GM18508 (cell line): ENCODE data around the gene ZNF827.

Experiments used
- ATAC-seq: cut with Tn5 transposase; IDR thresholded peaks from one replicate; pipeline ENCODE4 v1.9.1; 2021; ENCODE audit warnings: moderate number of reproducible peaks; ENCODE audit not compliant: insufficient read depth, unreplicated experiment

ZNF827 gene

GRCh38 chr4:145934434-145935047 lies 4.1 kb downstream of the ZNF827 start:
- ATAC-seq = no peak

- no peak for ATAC-seq
These were observed 5.5 kb downstream of the ZNF827 start for GRCh38 chr4:145933134-145933533.

- no peak for ATAC-seq
These were observed 7.2 kb downstream of the ZNF827 start for GRCh38 chr4:145931403-145931802.

- ATAC-seq = no peak
These were observed 8.0 kb downstream of the ZNF827 start for GRCh38 chr4:145930592-145930991.

- no peak for ATAC-seq
These were observed 9.0 kb downstream of the ZNF827 start for GRCh38 chr4:145929415-145930178.

GRCh38 chr4:145928748-145929147 lies 9.9 kb downstream of the ZNF827 start:
- ATAC-seq = no peak

GRCh38 chr4:145927030-145927429 lies 11.6 kb downstream of the ZNF827 start:
- ATAC-seq = no peak

GRCh38 chr4:145921231-145921630 lies 17.4 kb downstream of the ZNF827 start:
- ATAC-seq = no peak

- no peak for ATAC-seq
These were observed 18.4 kb downstream of the ZNF827 start for GRCh38 chr4:145920205-145920604.

- ATAC-seq = no peak
These were observed 26.2 kb downstream of the ZNF827 start for GRCh38 chr4:145912376-145912775.

GRCh38 chr4:145909773-145910172 lies 28.9 kb downstream of the ZNF827 start:
- no peak for ATAC-seq

GRCh38 chr4:145909281-145909715 lies 29.3 kb downstream of the ZNF827 start:
- ATAC-seq = no peak

- ATAC-seq = no peak
These were observed 30.8 kb downstream of the ZNF827 start for GRCh38 chr4:145907812-145908211.

GRCh38 chr4:145907390-145907789 lies 31.2 kb downstream of the ZNF827 start:
- no peak for ATAC-seq

- no peak for ATAC-seq
These were observed 34.0 kb downstream of the ZNF827 start for GRCh38 chr4:145904413-145905177.

- ATAC-seq = no peak
These were observed 36.1 kb downstream of the ZNF827 start for GRCh38 chr4:145902522-145902921.

- ATAC-seq = no peak
These were observed 38.6 kb downstream of the ZNF827 start for GRCh38 chr4:145899886-145900460.

GRCh38 chr4:145898926-145899531 lies 39.6 kb downstream of the ZNF827 start:
- no peak for ATAC-seq

GRCh38 chr4:145898466-145898865 lies 40.2 kb downstream of the ZNF827 start:
- no peak for ATAC-seq

GRCh38 chr4:145895056-145895455 lies 43.6 kb downstream of the ZNF827 start:
- ATAC-seq = no peak
